Activated T-cell treated with anti-CD3 and anti-CD28 coated beads for 1 hour (primary cell): Measurements from ENCODE around the gene APOBEC3C.
"Not testable (repeated sequence)": the region's sequence is repeated elsewhere in the genome, so short reads cannot be mapped to it uniquely, and the experiment has no call there.

Source experiments
- DNase-seq: peaks from one replicate; pipeline ENCODE4 v3.0.0-alpha.2; 2020; ENCODE audit warnings: low read depth

The APOBEC3C gene

GRCh38 chr22:39063904-39064303 lies 49.8 kb downstream of the APOBEC3C start:
- DNase-seq, result not testable (repeated sequence)

- not testable (repeated sequence) for DNase-seq
These were observed 52.6 kb downstream of the APOBEC3C start for GRCh38 chr22:39066442-39067276.

- DNase-seq, result no peak
These were observed 54.2 kb downstream of the APOBEC3C start for GRCh38 chr22:39068033-39068785.
